Measurements from ENCODE around the gene SPON1. TPM values are rescaled to one million over a fixed set of nuclear protein-coding genes. Genes with fewer than 3 reads are reported as not detected.
A peak's percentile ranks its signal among the peaks of the same experiment; 100 is the strongest.

The SPON1 gene
- total RNA-seq, 1 experiment from 2014 or later: 6.4 TPM

- Mint-ChIP-seq H3K27me3 (ENCODE audit: low read depth) (no peaks in the 10 kb centered on the region), H3K9me3 (0 out of 2 replicates have a peak, but pooled peaks cover 3% of the 10 kb centered on the region), H3K27ac (no peak overlapping the region), H3K4me1 (0 out of 2 replicates have a peak, but pooled peaks cover 7% of the 10 kb centered on the region), H3K36me3 (no peaks in the 10 kb centered on the region), H3K4me3 (no peak overlapping the region)
- DNase-seq (ENCODE audit: low spot score) (no peak), ATAC-seq (peak; percentile 90)
- CTCF ChIA-PET: interaction anchor here (1.0 to 1.7 kb wide), 4 partner anchors 70 to 265 kb away, joined by 3 to 4 read pairs (median 4); partner anchors contain the start of gene SPON1
- TF ChIP-seq KAT7 (CRISPR knock-in tag; IDR thresholded peaks at IDR 0.05; ENCODE audit: borderline replicate concordance) (no peak), JAZF1 (CRISPR knock-in tag; IDR thresholded peaks at IDR 0.05) (no peak), RORB (CRISPR knock-in tag; IDR thresholded peaks at IDR 0.05) (no peak), ESRRA (CRISPR knock-in tag; IDR thresholded peaks at IDR 0.05; ENCODE audit: borderline replicate concordance) (no peak), NFE2L1 (CRISPR knock-in tag; IDR thresholded peaks at IDR 0.05) (no peak), ATF2 (CRISPR knock-in tag; IDR thresholded peaks at IDR 0.05; ENCODE audit: borderline replicate concordance, low read depth) (no peak), NR2C2 (CRISPR knock-in tag; IDR thresholded peaks at IDR 0.05) (no peak), CREB1 (CRISPR knock-in tag; IDR thresholded peaks at IDR 0.05) (no peak), SMAD4 (CRISPR knock-in tag; IDR thresholded peaks at IDR 0.05) (no peak), NR1H2 (CRISPR knock-in tag; IDR thresholded peaks at IDR 0.05) (no peak), E2F5 (CRISPR knock-in tag; IDR thresholded peaks at IDR 0.05) (no peak), OVOL2 (CRISPR knock-in tag; IDR thresholded peaks at IDR 0.05; ENCODE audit: borderline replicate concordance) (no peak), RELA (CRISPR knock-in tag; IDR thresholded peaks at IDR 0.05; ENCODE audit: borderline replicate concordance) (no peak), ARID4B (CRISPR knock-in tag; IDR thresholded peaks at IDR 0.05; ENCODE audit: borderline replicate concordance) (no peak), GRHL2 (CRISPR knock-in tag; IDR thresholded peaks at IDR 0.05; ENCODE audit: insufficient replicate concordance, severe bottlenecking) (no peak), IRF1 (CRISPR knock-in tag; IDR thresholded peaks at IDR 0.05) (no peak)
- TF ChIP-seq, protein P1, sequence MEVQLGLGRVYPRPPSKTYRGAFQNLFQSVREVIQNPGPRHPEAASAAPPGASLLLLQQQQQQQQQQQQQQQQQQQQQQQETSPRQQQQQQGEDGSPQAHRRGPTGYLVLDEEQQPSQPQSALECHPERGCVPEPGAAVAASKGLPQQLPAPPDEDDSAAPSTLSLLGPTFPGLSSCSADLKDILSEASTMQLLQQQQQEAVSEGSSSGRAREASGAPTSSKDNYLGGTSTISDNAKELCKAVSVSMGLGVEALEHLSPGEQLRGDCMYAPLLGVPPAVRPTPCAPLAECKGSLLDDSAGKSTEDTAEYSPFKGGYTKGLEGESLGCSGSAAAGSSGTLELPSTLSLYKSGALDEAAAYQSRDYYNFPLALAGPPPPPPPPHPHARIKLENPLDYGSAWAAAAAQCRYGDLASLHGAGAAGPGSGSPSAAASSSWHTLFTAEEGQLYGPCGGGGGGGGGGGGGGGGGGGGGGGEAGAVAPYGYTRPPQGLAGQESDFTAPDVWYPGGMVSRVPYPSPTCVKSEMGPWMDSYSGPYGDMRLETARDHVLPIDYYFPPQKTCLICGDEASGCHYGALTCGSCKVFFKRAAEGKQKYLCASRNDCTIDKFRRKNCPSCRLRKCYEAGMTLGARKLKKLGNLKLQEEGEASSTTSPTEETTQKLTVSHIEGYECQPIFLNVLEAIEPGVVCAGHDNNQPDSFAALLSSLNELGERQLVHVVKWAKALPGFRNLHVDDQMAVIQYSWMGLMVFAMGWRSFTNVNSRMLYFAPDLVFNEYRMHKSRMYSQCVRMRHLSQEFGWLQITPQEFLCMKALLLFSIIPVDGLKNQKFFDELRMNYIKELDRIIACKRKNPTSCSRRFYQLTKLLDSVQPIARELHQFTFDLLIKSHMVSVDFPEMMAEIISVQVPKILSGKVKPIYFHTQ (CRISPR knock-in tag; IDR thresholded peaks at IDR 0.05): no peak
- TF ChIP-seq, protein P2, sequence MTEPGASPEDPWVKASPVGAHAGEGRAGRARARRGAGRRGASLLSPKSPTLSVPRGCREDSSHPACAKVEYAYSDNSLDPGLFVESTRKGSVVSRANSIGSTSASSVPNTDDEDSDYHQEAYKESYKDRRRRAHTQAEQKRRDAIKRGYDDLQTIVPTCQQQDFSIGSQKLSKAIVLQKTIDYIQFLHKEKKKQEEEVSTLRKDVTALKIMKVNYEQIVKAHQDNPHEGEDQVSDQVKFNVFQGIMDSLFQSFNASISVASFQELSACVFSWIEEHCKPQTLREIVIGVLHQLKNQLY (CRISPR knock-in tag; IDR thresholded peaks at IDR 0.05): no peak
- TF ChIP-seq, protein P3, sequence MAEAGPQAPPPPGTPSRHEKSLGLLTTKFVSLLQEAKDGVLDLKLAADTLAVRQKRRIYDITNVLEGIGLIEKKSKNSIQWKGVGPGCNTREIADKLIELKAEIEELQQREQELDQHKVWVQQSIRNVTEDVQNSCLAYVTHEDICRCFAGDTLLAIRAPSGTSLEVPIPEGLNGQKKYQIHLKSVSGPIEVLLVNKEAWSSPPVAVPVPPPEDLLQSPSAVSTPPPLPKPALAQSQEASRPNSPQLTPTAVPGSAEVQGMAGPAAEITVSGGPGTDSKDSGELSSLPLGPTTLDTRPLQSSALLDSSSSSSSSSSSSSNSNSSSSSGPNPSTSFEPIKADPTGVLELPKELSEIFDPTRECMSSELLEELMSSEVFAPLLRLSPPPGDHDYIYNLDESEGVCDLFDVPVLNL (CRISPR knock-in tag; IDR thresholded peaks at IDR 0.05; ENCODE audit: borderline replicate concordance, low read depth): no peak
- TF ChIP-seq, protein P4, sequence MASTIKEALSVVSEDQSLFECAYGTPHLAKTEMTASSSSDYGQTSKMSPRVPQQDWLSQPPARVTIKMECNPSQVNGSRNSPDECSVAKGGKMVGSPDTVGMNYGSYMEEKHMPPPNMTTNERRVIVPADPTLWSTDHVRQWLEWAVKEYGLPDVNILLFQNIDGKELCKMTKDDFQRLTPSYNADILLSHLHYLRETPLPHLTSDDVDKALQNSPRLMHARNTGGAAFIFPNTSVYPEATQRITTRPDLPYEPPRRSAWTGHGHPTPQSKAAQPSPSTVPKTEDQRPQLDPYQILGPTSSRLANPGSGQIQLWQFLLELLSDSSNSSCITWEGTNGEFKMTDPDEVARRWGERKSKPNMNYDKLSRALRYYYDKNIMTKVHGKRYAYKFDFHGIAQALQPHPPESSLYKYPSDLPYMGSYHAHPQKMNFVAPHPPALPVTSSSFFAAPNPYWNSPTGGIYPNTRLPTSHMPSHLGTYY (CRISPR knock-in tag; IDR thresholded peaks at IDR 0.05): no peak
- POLR2A ChIA-PET: no interaction called here
Measured at GRCh38 chr11:14041040-14041439, 78.5 kb downstream of the SPON1 start.
